ENCODE data around the gene SHPK.

- TF ChIP-seq CTCF (IDR thresholded peaks at IDR 0.05; ENCODE audit: low read depth, low read length) (no peak), EZH2phosphoT487 (IDR thresholded peaks at IDR 0.05; ENCODE audit: low read depth) (no peak)
These were observed 49.1 kb upstream of the SHPK start for GRCh38 chr17:3685174-3685573.

All from OCI-LY3 (cell line).